ENCODE results near the gene ATP5F1D.

ATP5F1D gene

GRCh38 chr19:1233115-1233667, 8.4 kb upstream of the ATP5F1D start:
- no peak for TF ChIP-seq CTCF (conservative IDR thresholded peaks at IDR 0.05; ENCODE audit: low read depth)
- peak overlapping the region; percentile 77 for H3K27ac ChIP-seq
- DNase-seq (ENCODE audit: low spot score): no peak
- ChIA-PET CTCF (interaction anchor here (1.0 to 1.8 kb wide), 2 partner anchors 11 to 19 kb away, joined by 3 to 7 read pairs; no protein-coding TSS in a partner anchor), POLR2A (ENCODE audit: low non-redundant PET) (no interaction called here)

GRCh38 chr19:1234051-1234954, 7.2 kb upstream of the ATP5F1D start:
- CTCF ChIA-PET: no interaction called here
- H3K27ac ChIP-seq: peak overlapping the region; percentile 77
- no peak for DNase-seq (ENCODE audit: low spot score)
- POLR2A ChIA-PET (ENCODE audit: low non-redundant PET): no interaction called here
- no peak for TF ChIP-seq CTCF (conservative IDR thresholded peaks at IDR 0.05; ENCODE audit: low read depth)

- H3K27ac ChIP-seq: no peak overlapping the region
- CTCF ChIA-PET: no interaction called here
- POLR2A ChIA-PET (ENCODE audit: low non-redundant PET): no interaction called here
- no peak for DNase-seq (ENCODE audit: low spot score)
- TF ChIP-seq CTCF (conservative IDR thresholded peaks at IDR 0.05; ENCODE audit: low read depth): no peak
Observed at GRCh38 chr19:1234955-1235380, 6.6 kb upstream of the ATP5F1D start.

GRCh38 chr19:1235625-1236538, 5.7 kb upstream of the ATP5F1D start:
- H3K27ac ChIP-seq: peak overlapping the region; percentile 100
- TF ChIP-seq CTCF (conservative IDR thresholded peaks at IDR 0.05; ENCODE audit: low read depth): no peak
- no peak for DNase-seq (ENCODE audit: low spot score)
- CTCF ChIA-PET: interaction anchor here (0.5 to 0.9 kb wide), 3 partner anchors 9 to 57 kb away, joined by 3 to 4 read pairs (median 3); no protein-coding TSS in a partner anchor
- POLR2A ChIA-PET (ENCODE audit: low non-redundant PET): no interaction called here

- POLR2A ChIA-PET (ENCODE audit: low non-redundant PET): no interaction called here
- CTCF ChIA-PET: interaction anchor here (0.5 to 0.9 kb wide), 3 partner anchors 8 to 56 kb away, joined by 3 to 4 read pairs (median 3); no protein-coding TSS in a partner anchor
- peak overlapping the region; percentile 100 for H3K27ac ChIP-seq
- TF ChIP-seq CTCF (conservative IDR thresholded peaks at IDR 0.05; ENCODE audit: low read depth): no peak
- DNase-seq (ENCODE audit: low spot score): no peak
Observed at GRCh38 chr19:1236576-1236975, 5.0 kb upstream of the ATP5F1D start.

All from RWPE1 (cell line).